Calu3 (cell line): ENCODE data around the gene TBL1XR1. TPM values are rescaled to one million over a fixed set of nuclear protein-coding genes. Genes with fewer than 3 reads are reported as not detected.

Experiments
- BruUV-seq: library from RNA; stranded (reverse); fragments of 400-500 nt; replicated peaks from 2 replicates; lab custom pipeline; 2021; lab: Mats Ljungman, UMichigan
- CTCF ChIA-PET: fragments of 300-600 bp; sonication (Branson Sonifier 250); formaldehyde crosslinking; loops from one replicate; lab custom pipeline; 2022; ENCODE audit warnings: antibody characterized with exemption; lab: Charles Lee
- DNase-seq: peaks from one replicate; pipeline ENCODE4 v3.0.0; 2022
- H3K27ac Mint-ChIP-seq: one replicate; pipeline ENCODE4 v1.8.0; 2022; ENCODE audit warnings: mixed read lengths; ENCODE audit not compliant: unreplicated experiment
- H3K27me3 Mint-ChIP-seq: one replicate; pipeline ENCODE4 v1.8.0; 2022; ENCODE audit warnings: mixed read lengths; ENCODE audit not compliant: unreplicated experiment
- H3K36me3 Mint-ChIP-seq: one replicate; pipeline ENCODE4 v1.8.0; 2022; ENCODE audit warnings: mild to moderate bottlenecking, moderate library complexity, mixed read lengths; ENCODE audit not compliant: insufficient read depth, unreplicated experiment
- H3K4me1 Mint-ChIP-seq: one replicate; pipeline ENCODE4 v1.8.0; 2022; ENCODE audit warnings: mild to moderate bottlenecking, low read depth, mixed read lengths; ENCODE audit not compliant: unreplicated experiment
- H3K4me3 Mint-ChIP-seq: one replicate; pipeline ENCODE4 v1.8.0; 2022; ENCODE audit warnings: mild to moderate bottlenecking, low read depth, moderate library complexity, mixed read lengths; ENCODE audit not compliant: unreplicated experiment
- H3K9me3 Mint-ChIP-seq: one replicate; pipeline ENCODE4 v1.8.0; 2022; ENCODE audit warnings: low read depth, mixed read lengths; ENCODE audit not compliant: unreplicated experiment
- CTCF ChIP-seq: fragments of 200-600 bp; IDR thresholded peaks from one replicate; pipeline ENCODE4 v1.8.0; 2022; ENCODE audit warnings: antibody characterized with exemption; ENCODE audit not compliant: unreplicated experiment
- intact Hi-C: fragments of 100-400 bp; cut with micrococcal nuclease; formaldehyde crosslinking; loops from one replicate; pipeline ENCODE4 v1.10.0; 2022; ENCODE audit not compliant: unreplicated experiment
- total RNA-seq: library from RNA; stranded (reverse); gene quantifications from 2 replicates; pipeline ENCODE4 v1.2.3, GENCODE V29; 2022

TBL1XR1 gene
- total RNA-seq, 1 experiment from 2014 or later: 206 TPM

DNA sequence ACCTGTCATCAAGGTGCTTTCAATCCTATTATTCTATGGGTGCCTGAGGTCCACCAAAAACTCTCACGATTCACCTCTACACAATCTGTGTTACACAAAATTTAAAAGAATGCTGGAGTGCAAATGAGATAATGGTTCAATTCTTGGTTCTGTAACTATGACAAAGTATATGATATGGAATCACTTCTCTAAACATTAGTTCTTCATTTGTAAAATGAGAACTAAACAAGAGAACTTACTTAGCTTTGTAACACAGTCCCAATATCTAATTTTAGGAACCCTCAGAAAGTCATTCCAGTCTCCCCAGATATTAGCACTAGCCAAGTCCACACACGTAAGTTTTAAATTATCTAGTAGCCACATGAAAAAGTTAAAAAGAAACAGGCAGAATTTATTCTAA lies 111.5 kb downstream of the TBL1XR1 start:
- no peak for TF ChIP-seq CTCF
- no TSS peak for BruUV-seq
- no peaks in the 10 kb centered on the region for H3K27me3 Mint-ChIP-seq
- H3K4me3 Mint-ChIP-seq: no peak overlapping the region
- H3K36me3 Mint-ChIP-seq: peaks cover 16% of the 10 kb centered on the region
- intact Hi-C loops: no loop called here
- no peak overlapping the region for H3K27ac Mint-ChIP-seq
- H3K9me3 Mint-ChIP-seq: peaks cover 6% of the 10 kb centered on the region
- H3K4me1 Mint-ChIP-seq: peaks cover 39% of the 10 kb centered on the region
- CTCF ChIA-PET: no interaction called here
- DNase-seq: no peak

GRCh38 chr3:177084616-177085015 lies 112.7 kb downstream of the TBL1XR1 start:
- no peak for TF ChIP-seq CTCF
- peaks cover 16% of the 10 kb centered on the region for H3K36me3 Mint-ChIP-seq
- intact Hi-C loops: no loop called here

GRCh38 chr3:177080122-177080521 lies 117.2 kb downstream of the TBL1XR1 start:
- CTCF ChIA-PET: interaction anchor here (0.7 kb wide), 1 partner anchor 854 kb away, joined by 3 read pairs; no protein-coding TSS in a partner anchor
- peaks cover 2% of the 10 kb centered on the region for H3K9me3 Mint-ChIP-seq
- no TSS peak for BruUV-seq
- no peak for TF ChIP-seq CTCF
- H3K4me1 Mint-ChIP-seq: peaks cover 20% of the 10 kb centered on the region
- peaks cover 24% of the 10 kb centered on the region for H3K36me3 Mint-ChIP-seq
- H3K27me3 Mint-ChIP-seq: no peaks in the 10 kb centered on the region
- intact Hi-C loops: no loop called here
- no peak overlapping the region for H3K4me3 Mint-ChIP-seq
- DNase-seq: no peak
- no peak overlapping the region for H3K27ac Mint-ChIP-seq

More at GRCh38 chr3:177084616-177085015, 112.7 kb downstream of the TBL1XR1 start:
- peaks cover 43% of the 10 kb centered on the region for H3K4me1 Mint-ChIP-seq
- no peak for DNase-seq
- H3K9me3 Mint-ChIP-seq: peaks cover 2% of the 10 kb centered on the region
- CTCF ChIA-PET: interaction anchor here (0.5 to 0.7 kb wide), 2 partner anchors 95 to 243 kb away, joined by 3 to 7 read pairs; no protein-coding TSS in a partner anchor
- H3K27ac Mint-ChIP-seq: peak overlapping the region; percentile 59
- H3K27me3 Mint-ChIP-seq: no peaks in the 10 kb centered on the region
- H3K4me3 Mint-ChIP-seq: peak overlapping the region; percentile 1
- BruUV-seq: no TSS peak

DNA sequence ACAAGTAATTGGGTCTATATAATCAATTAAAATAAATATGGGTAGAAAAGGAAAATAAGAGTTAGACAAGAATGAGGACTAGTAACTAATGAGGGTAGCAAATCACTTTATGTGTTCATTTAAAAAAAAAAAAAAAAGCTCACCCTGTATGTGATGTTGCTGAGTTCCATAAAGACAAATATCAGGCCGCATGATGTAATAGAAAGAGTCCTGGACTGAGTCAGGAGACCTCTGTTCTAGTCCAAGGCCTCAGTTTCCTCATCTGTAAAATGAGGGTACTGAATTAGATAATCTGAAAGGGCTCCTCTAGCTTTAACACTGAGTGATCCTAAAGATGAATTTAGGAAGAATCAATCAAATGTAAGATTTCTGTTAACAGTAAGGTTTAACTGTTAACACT lies 117.6 kb downstream of the TBL1XR1 start:
- no peak for TF ChIP-seq CTCF
- no TSS peak for BruUV-seq
- CTCF ChIA-PET: no interaction called here

More for the DNA sequence above, 117.6 kb downstream of the TBL1XR1 start:
- intact Hi-C loops: no loop called here
- Mint-ChIP-seq H3K4me3 (no peak overlapping the region), H3K9me3 (peaks cover 2% of the 10 kb centered on the region), H3K36me3 (peaks cover 21% of the 10 kb centered on the region), H3K4me1 (peaks cover 15% of the 10 kb centered on the region), H3K27me3 (no peaks in the 10 kb centered on the region), H3K27ac (no peak overlapping the region)
- DNase-seq: no peak
